Left lobe of liver (tissue), 2 donors: ENCODE measurements around the gene NUP62. TPM values are rescaled to one million over a fixed set of nuclear protein-coding genes. Genes with fewer than 3 reads are reported as not detected.
"Not testable (repeated sequence)": the region's sequence is repeated elsewhere in the genome, so short reads cannot be mapped to it uniquely, and the experiment has no call there.

Source experiments
- ATAC-seq: fragments of 200-7000 bp; cut with Tn5 transposase; one replicate; pipeline ENCODE4 v1.9.1; 2020; ENCODE audit warnings: mild to moderate bottlenecking, moderate library complexity
- DNase-seq: peaks from one replicate; pipeline ENCODE4 v3.0.0-alpha.2; 2020; ENCODE audit warnings: low spot score
- total RNA-seq: library from RNA; stranded (reverse); gene quantifications from one replicate; pipeline ENCODE4 v1.2.1, GENCODE V29; 2021
- donor health status: DM: no; HTN: no; CAD: no; lungs with moderate emphysema.
- donor health status: DM: no; HTN: yes; CAD: no.

NUP62 gene, protein sequence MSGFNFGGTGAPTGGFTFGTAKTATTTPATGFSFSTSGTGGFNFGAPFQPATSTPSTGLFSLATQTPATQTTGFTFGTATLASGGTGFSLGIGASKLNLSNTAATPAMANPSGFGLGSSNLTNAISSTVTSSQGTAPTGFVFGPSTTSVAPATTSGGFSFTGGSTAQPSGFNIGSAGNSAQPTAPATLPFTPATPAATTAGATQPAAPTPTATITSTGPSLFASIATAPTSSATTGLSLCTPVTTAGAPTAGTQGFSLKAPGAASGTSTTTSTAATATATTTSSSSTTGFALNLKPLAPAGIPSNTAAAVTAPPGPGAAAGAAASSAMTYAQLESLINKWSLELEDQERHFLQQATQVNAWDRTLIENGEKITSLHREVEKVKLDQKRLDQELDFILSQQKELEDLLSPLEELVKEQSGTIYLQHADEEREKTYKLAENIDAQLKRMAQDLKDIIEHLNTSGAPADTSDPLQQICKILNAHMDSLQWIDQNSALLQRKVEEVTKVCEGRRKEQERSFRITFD
- 24.4 TPM for total RNA-seq

GRCh38 chr19:49929121-49929610 is at the start of gene NUP62, which contains the start of gene ATF5:
Gene NUP62, minus strand, starts transcription at chr19:49929504. Its CDS starts 19,697 bp downstream, at chr19:49909807.
Gene ATF5, plus strand, starts transcription at chr19:49929205. Its CDS starts 1,646 bp downstream, at chr19:49930851.
- ATAC-seq (peak; percentile 66), DNase-seq (peak; percentile 91)

DNA sequence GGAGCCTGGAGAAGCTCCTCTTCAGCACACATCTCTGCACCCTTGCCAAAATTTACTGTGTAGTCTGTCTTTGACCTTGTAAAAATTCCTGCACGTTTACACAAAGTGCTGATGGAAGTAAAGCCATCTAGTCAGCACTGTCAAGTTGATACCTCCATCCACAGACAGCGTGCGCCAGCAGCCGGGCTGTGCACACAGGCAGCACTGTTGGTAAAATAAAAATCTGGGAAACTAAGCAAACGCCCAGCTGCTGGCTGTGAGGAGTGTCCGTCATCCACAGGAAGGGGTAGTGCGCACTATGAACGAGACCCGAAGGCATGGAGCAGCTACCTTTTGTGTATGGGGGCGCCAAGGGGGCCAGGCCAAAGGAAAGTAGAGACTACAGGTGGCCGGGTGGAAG is 49.0 kb upstream of the NUP62 start:
- ATAC-seq (no peak), DNase-seq (no peak)

- no peak for ATAC-seq
Observed at GRCh38 chr19:49977881-49978280, 48.6 kb upstream of the NUP62 start.

DNA sequence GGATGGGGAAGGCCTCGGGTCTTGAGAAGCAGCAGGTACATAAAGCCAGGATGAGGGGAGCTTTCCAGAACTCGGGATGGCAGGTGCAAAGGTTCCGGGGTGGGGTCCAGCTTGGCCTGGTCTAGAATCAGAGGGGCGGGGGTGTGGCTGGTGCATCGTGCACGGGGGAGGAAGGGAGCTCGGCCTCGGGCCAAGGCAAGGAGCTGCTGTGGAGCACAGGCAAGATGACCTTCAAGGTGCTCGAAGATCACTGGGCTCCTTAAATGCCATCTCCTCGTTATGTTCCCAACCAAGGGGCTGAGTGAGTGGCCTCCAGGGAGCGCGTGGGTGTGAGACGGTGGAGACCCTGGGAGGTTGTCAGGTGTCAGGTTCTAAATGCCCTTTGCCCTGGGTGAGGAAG is 47.8 kb upstream of the NUP62 start:
- no peak for DNase-seq

More at GRCh38 chr19:49977881-49978280, 48.6 kb upstream of the NUP62 start:
- no peak for DNase-seq

DNA sequence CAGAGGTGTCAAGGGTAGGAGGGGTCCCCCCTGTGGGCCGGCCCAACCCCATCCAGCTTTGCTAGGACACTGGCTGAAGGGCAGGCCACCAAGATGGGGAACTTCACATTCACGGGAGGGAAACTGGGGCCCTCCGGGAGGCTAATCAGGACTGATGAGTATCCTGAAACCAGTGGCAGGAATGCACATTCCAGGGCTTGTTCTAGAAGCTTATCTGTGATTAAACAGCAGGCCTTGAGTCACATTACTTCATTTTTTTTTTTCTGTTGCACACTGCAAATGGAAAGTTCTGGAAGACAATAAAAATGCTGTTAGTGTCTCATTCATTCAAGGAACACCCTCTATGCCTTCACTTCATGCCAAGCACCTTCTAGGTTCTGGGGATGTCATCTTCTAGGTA is 47.2 kb upstream of the NUP62 start:
- DNase-seq = no peak
- no peak for ATAC-seq

More for the DNA sequence above, 47.8 kb upstream of the NUP62 start:
- no peak for ATAC-seq

GRCh38 chr19:49975051-49975450 is 45.7 kb upstream of the NUP62 start:
- ATAC-seq = no peak
- no peak for DNase-seq

DNA sequence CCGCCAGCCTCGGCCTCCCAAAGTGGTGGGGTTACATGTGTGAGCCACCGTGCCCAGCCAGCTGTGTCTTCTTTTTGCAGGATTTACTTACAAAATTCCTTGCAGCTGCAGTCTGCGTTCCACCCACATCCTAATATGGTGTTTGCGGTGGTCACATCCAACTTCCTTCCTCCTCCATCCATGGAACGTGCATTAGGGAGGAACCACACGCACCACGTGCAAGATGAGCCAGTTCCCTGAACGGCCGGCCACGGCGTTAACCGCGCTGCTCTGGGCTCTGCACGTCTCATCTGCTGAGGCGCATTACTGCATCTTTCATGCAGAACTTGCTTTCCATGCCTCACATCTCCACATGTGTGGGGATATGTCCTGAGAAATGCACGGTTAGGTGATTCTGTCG is 44.7 kb upstream of the NUP62 start:
- DNase-seq (no peak), ATAC-seq (no peak)

- ATAC-seq (peak; percentile 11), DNase-seq (no peak)
Observed at GRCh38 chr19:49972841-49973240, 43.5 kb upstream of the NUP62 start.

DNA sequence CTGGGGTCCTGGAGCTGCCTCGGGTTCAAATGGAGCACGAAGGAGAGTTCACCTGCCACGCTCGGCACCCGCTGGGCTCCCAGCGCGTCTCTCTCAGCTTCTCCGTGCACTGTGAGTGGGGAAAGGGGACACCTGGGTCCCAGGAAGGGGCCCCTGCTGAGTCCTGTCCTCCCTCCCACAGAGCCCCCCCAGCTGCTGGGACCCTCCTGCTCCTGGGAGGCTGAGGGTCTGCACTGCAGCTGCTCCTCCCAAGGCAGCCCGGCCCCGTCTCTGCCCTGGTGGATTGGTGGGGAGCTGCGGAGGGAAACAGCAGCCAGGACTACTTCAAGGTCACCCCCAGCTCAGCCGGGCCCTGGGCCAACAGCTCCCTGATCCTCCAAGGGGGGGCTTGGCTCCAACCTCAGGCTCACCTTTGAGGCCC is 42.7 kb upstream of the NUP62 start:
- no peak for ATAC-seq
- DNase-seq = no peak

DNA sequence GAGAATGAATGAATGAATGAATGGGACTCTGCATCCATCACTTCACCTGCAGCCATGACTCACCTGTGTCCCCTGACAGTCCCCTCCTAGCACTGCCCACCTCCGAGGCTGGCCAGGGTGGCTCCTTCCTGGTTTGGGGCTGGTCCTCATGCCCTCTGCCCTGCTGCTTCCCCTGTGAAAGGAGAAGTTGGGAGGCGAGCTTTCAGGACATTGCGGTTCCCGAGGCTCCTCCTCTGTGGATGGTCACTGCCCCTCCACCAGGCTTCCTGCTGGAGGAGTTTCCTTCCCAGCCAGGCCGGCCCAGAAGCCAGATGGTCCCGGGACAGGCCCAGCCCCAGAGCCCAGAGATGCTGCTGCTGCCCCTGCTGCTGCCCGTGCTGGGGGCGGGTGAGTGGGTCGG is 40.1 kb upstream of the NUP62 start:
- not testable (repeated sequence) for DNase-seq
- ATAC-seq = peak; percentile 33

GRCh38 chr19:49968279-49968922 is 39.1 kb upstream of the NUP62 start:
- DNase-seq (no peak), ATAC-seq (no peak)

DNA sequence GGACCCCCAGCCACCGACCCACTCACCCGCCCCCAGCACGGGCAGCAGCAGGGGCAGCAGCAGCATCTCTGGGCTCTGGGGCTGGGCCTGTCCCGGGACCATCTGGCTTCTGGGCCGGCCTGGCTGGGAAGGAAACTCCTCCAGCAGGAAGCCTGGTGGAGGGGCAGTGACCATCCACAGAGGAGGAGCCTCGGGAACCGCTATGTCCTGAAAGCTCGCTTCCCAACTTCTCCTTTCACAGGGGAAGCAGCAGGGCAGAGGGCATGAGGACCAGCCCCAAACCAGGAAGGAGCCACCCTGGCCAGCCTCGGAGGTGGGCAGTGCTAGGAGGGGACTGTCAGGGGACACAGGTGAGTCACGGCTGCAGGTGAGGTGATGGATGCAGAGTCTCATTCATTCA is 31.7 kb upstream of the NUP62 start, which contains the start of gene SIGLEC11:
SIGLEC11 (minus strand) TSS at position 193 of the 400 bp plus-strand sequence; CDS start at position 102, 91 bp downstream.
- ATAC-seq = peak; percentile 62
- not testable (repeated sequence) for DNase-seq

DNA sequence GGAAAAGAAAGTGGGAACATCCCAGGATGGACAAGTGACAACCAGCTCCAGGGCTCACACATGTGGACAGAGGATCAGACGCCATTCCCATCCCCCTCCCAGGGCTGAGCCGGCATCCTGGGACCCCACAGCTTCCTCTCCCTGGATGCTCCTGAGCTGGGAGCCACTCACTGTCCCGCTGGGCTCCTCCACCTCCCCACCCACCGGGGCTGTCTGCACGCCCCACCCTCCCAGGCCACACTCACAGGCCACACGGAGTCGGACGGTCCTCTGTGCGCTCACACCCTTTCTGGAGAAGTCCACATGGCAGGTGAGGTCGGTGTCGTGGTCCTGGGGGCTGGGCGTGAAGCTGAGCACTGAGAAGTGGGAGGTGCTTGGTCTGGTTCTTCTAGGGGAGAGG is 30.6 kb upstream of the NUP62 start:
- DNase-seq, ATAC-seq: not testable (repeated sequence)

DNA sequence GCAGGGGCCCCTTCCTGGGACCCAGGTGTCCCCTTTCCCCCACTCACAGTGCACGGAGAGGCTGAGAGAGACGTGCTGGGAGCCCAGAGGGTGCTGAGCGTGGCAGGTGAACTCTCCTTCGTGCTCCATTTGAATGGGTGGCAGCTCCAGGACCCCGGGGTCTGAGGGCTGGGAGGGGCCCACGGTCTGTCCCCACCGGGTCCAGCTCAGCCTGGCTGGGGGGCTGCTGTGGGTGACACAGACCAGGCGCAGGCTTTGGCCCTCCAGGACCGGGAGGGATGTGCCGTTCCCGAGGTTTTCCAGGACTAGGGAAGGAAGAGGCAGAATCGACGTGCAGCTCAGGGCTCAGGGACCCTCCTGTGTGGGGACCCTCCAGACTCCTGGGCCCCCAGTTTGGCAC is 29.3 kb upstream of the NUP62 start:
- not testable (repeated sequence) for ATAC-seq, DNase-seq

GRCh38 chr19:49958144-49958543 is 28.8 kb upstream of the NUP62 start:
- not testable (repeated sequence) for ATAC-seq, DNase-seq

- DNase-seq (no peak), ATAC-seq (no peak)
Observed at GRCh38 chr19:49957262-49957915, 28.1 kb upstream of the NUP62 start.

- DNase-seq = no peak
- no peak for ATAC-seq
Observed at GRCh38 chr19:49956115-49956495, 26.8 kb upstream of the NUP62 start.

DNA sequence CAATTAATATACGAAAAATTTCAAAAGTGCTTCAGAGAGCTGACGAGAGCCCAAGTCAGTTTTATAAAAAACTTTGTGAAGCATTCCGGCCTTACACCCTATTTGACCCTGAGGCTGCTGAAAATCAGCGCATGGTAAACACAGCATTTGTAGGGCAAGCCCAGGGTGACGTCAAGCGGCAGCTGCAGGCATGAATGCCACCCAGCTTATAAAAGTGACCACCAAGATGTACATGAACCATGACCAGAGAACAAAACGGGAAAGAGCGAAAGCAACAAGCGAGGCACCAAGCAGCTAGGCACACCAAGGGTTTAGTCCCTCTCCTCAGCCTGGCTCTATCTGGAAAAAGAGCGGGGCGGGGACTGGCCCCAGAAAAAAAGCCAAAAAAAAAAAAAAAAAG is 25.6 kb upstream of the NUP62 start:
- ATAC-seq (no peak), DNase-seq (no peak)

- peak; percentile 65 for ATAC-seq
- no peak for DNase-seq
Observed at GRCh38 chr19:49954092-49954829, 25.0 kb upstream of the NUP62 start.

GRCh38 chr19:49953416-49953815 is 24.1 kb upstream of the NUP62 start:
- ATAC-seq (peak; percentile 20), DNase-seq (no peak)
